Effector CD4-positive, alpha-beta T cell (primary cell): ENCODE data around the gene ASPG.

Experiments
- DNase-seq: peaks from one replicate; pipeline ENCODE4 v3.0.0-alpha.2; 2020

ASPG gene

GRCh38 chr14:104076743-104077142 is 8.8 kb upstream of the ASPG start:
- no peak for DNase-seq

- DNase-seq = peak; percentile 76
These were observed 7.5 kb upstream of the ASPG start for GRCh38 chr14:104078031-104078455.

GRCh38 chr14:104080376-104081260 is 4.9 kb upstream of the ASPG start:
- DNase-seq = no peak

- DNase-seq = no peak
These were observed 4.2 kb upstream of the ASPG start for GRCh38 chr14:104081261-104081835.

GRCh38 chr14:104081951-104082464 is 3.5 kb upstream of the ASPG start:
- no peak for DNase-seq

- no peak for DNase-seq
These were observed 2.7 kb upstream of the ASPG start for GRCh38 chr14:104082807-104083206.

- no peak for DNase-seq
These were observed 1.1 kb upstream of the ASPG start for GRCh38 chr14:104084251-104085002.

GRCh38 chr14:104085889-104086201 is 345 bp downstream of the ASPG start:
- DNase-seq = no peak

GRCh38 chr14:104086210-104086660 is 735 bp downstream of the ASPG start:
- DNase-seq = no peak

- DNase-seq = no peak
These were observed 1.4 kb downstream of the ASPG start for GRCh38 chr14:104086661-104087461.

GRCh38 chr14:104087505-104087904 is 2.0 kb downstream of the ASPG start:
- DNase-seq = no peak

GRCh38 chr14:104087981-104088850 is 2.7 kb downstream of the ASPG start:
- DNase-seq = no peak

- no peak for DNase-seq
These were observed 4.7 kb downstream of the ASPG start for GRCh38 chr14:104090071-104090748.

GRCh38 chr14:104091061-104091926 is 5.8 kb downstream of the ASPG start:
- DNase-seq = no peak

GRCh38 chr14:104091927-104092771 is 6.6 kb downstream of the ASPG start:
- DNase-seq = no peak

GRCh38 chr14:104092931-104093365 is 7.4 kb downstream of the ASPG start:
- DNase-seq = no peak

- DNase-seq = no peak
These were observed 8.0 kb downstream of the ASPG start for GRCh38 chr14:104093366-104094055.

- DNase-seq = no peak
These were observed 8.7 kb downstream of the ASPG start for GRCh38 chr14:104094056-104094708.
